CD4-positive, alpha-beta T cell treated with Interferon alpha-2 for 1 hour (primary cell): ENCODE results near the gene BBS7.

ENCODE experiments used
- DNase-seq, 2 donors: peaks; one replicate each; pipeline ENCODE4 v3.0.0-alpha.2; 2020 to 2022

Gene BBS7

GRCh38 chr4:121869841-121870822, at the start of gene BBS7:
Gene BBS7, minus strand, starts transcription at chr4:121870474. Its CDS starts 161 bp downstream, at chr4:121870313.
- DNase-seq: peak; percentile 96 to 97

- DNase-seq: no peak
Measured at GRCh38 chr4:121913667-121914066, 43.4 kb upstream of the BBS7 start.

- DNase-seq: no peak
Measured at GRCh38 chr4:121908346-121908745, 38.1 kb upstream of the BBS7 start.

- peak; percentile 40 to 71 for DNase-seq
Measured at GRCh38 chr4:121900132-121900983, 30.1 kb upstream of the BBS7 start.

GRCh38 chr4:121898150-121898549, 27.9 kb upstream of the BBS7 start:
- DNase-seq: peak in 1 of 2 donors; percentile 32

- no peak for DNase-seq
Measured at GRCh38 chr4:121888134-121888533, 17.9 kb upstream of the BBS7 start.

- DNase-seq: no peak
Measured at GRCh38 chr4:121885115-121885514, 14.8 kb upstream of the BBS7 start.

- DNase-seq: no peak
Measured at GRCh38 chr4:121881158-121881557, 10.9 kb upstream of the BBS7 start.

- no peak for DNase-seq
Measured at GRCh38 chr4:121879135-121879534, 8.9 kb upstream of the BBS7 start.

GRCh38 chr4:121877041-121877773, 6.9 kb upstream of the BBS7 start:
- DNase-seq: no peak

- no peak for DNase-seq
Measured at GRCh38 chr4:121876070-121876469, 5.8 kb upstream of the BBS7 start.

GRCh38 chr4:121875652-121876051, 5.4 kb upstream of the BBS7 start:
- DNase-seq: no peak

- DNase-seq: no peak
Measured at GRCh38 chr4:121873604-121874003, 3.3 kb upstream of the BBS7 start.

GRCh38 chr4:121863799-121864198, 6.5 kb downstream of the BBS7 start:
- no peak for DNase-seq

GRCh38 chr4:121861426-121861825, 8.8 kb downstream of the BBS7 start:
- DNase-seq: no peak

GRCh38 chr4:121860121-121860520, 10.2 kb downstream of the BBS7 start:
- no peak for DNase-seq

GRCh38 chr4:121851354-121851753, 18.9 kb downstream of the BBS7 start:
- no peak for DNase-seq

GRCh38 chr4:121846662-121847061, 23.6 kb downstream of the BBS7 start:
- DNase-seq: no peak

- DNase-seq: no peak
Measured at GRCh38 chr4:121842862-121843261, 27.4 kb downstream of the BBS7 start.

GRCh38 chr4:121838136-121838535, 32.1 kb downstream of the BBS7 start:
- no peak for DNase-seq

GRCh38 chr4:121829511-121829910, 40.8 kb downstream of the BBS7 start:
- no peak for DNase-seq

GRCh38 chr4:121827853-121828252, 42.4 kb downstream of the BBS7 start:
- no peak for DNase-seq

- no peak for DNase-seq
Measured at GRCh38 chr4:121824950-121825349, 45.3 kb downstream of the BBS7 start.
